NCI-H1694 treated with DMSO at 0.1 percent for 48 hours (cell line): ENCODE measurements around the gene ANKRD39.
"Not testable (repeated sequence)": the region's sequence is repeated elsewhere in the genome, so short reads cannot be mapped to it uniquely, and the experiment has no call there.

Experiments
- DNase-seq: peaks from one replicate; lab custom pipeline; 2025; lab: John Stamatoyannopoulos, UW

The ANKRD39 gene

GRCh38 chr2:96870626-96871255 is 12.9 kb upstream of the ANKRD39 start:
- DNase-seq, result no peak

GRCh38 chr2:96869822-96870625 is 12.2 kb upstream of the ANKRD39 start, which contains the start of gene SEMA4C:
Gene SEMA4C (minus strand): TSS chr2:96870080. CDS start chr2:96867886, 2,194 bp downstream.
- DNase-seq, result no peak

- DNase-seq, result no peak
Measured at GRCh38 chr2:96869281-96869821, 11.5 kb upstream of the ANKRD39 start.

- peak; percentile 33 for DNase-seq
Measured at GRCh38 chr2:96868555-96869280, 10.9 kb upstream of the ANKRD39 start.

GRCh38 chr2:96867756-96868554 is 10.1 kb upstream of the ANKRD39 start:
- no peak for DNase-seq

GRCh38 chr2:96866986-96867755 is 9.4 kb upstream of the ANKRD39 start:
- peak; percentile 20 for DNase-seq

GRCh38 chr2:96866586-96866985 is 8.8 kb upstream of the ANKRD39 start:
- no peak for DNase-seq

- no peak for DNase-seq
Measured at GRCh38 chr2:96866149-96866548, 8.3 kb upstream of the ANKRD39 start.

GRCh38 chr2:96865654-96866053 is 7.8 kb upstream of the ANKRD39 start:
- no peak for DNase-seq

- DNase-seq, result no peak
Measured at GRCh38 chr2:96864343-96865091, 6.7 kb upstream of the ANKRD39 start.

- no peak for DNase-seq
Measured at GRCh38 chr2:96863575-96864342, 5.9 kb upstream of the ANKRD39 start.

- not testable (repeated sequence) for DNase-seq
Measured at GRCh38 chr2:96863056-96863455, 5.2 kb upstream of the ANKRD39 start.

GRCh38 chr2:96861074-96861473 is 3.3 kb upstream of the ANKRD39 start:
- no peak for DNase-seq

GRCh38 chr2:96860065-96861029 is 2.5 kb upstream of the ANKRD39 start:
- DNase-seq, result no peak

GRCh38 chr2:96859681-96860064 is 1.9 kb upstream of the ANKRD39 start:
- DNase-seq, result no peak

GRCh38 chr2:96859099-96859649 is 1.4 kb upstream of the ANKRD39 start:
- no peak for DNase-seq

GRCh38 chr2:96856776-96857666 is 795 bp downstream of the ANKRD39 start:
- DNase-seq, result peak; percentile 23
